Stomach (tissue), 4 donors: ENCODE results near the gene TMEM131.

ENCODE experiments used
- POLR2A ChIP-seq, 4 donors: fragments of 450-650 bp; IDR thresholded peaks; one replicate each; pipeline ENCODE4 v1.6.1; 2016; ENCODE audit warnings: antibody characterized with exemption in 4 of 4, control low read depth in 2 of 4, mild to moderate bottlenecking in 1 of 4, moderate library complexity in 1 of 4
- TF ChIP-seq, protein P1 (sequence below), 7 experiments: fragments of 450-650 bp in 4 of 7; fragments of 200-600 bp in 3 of 7; sonication (generic) in 3 of 7; IDR thresholded peaks; one replicate each; pipeline ENCODE4 v1.5.1; 2016 to 2019; ENCODE audit warnings: antibody characterized with exemption in 7 of 7, control low read depth in 2 of 7, mild to moderate bottlenecking in 1 of 7

DNA sequence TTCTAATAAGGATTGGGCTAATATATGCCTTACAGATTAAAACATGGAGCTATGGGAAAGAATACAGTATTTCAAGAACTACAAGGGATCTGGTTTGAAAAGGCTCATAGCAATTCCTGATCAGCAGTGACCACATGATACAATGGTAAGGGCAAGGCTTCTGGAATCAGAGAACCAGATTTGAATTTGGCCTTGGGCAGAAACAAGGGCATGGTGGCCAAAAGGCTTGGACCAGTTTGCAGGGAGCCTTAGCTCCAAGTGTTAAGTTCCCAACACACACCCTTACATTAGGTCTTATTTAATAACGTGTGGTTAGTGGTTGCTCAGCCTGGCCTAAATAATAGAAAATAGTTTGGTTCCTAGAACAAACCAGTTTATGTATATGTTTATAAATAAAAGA is 194.7 kb downstream of the TMEM131 start:
- TF ChIP-seq, protein P1, sequence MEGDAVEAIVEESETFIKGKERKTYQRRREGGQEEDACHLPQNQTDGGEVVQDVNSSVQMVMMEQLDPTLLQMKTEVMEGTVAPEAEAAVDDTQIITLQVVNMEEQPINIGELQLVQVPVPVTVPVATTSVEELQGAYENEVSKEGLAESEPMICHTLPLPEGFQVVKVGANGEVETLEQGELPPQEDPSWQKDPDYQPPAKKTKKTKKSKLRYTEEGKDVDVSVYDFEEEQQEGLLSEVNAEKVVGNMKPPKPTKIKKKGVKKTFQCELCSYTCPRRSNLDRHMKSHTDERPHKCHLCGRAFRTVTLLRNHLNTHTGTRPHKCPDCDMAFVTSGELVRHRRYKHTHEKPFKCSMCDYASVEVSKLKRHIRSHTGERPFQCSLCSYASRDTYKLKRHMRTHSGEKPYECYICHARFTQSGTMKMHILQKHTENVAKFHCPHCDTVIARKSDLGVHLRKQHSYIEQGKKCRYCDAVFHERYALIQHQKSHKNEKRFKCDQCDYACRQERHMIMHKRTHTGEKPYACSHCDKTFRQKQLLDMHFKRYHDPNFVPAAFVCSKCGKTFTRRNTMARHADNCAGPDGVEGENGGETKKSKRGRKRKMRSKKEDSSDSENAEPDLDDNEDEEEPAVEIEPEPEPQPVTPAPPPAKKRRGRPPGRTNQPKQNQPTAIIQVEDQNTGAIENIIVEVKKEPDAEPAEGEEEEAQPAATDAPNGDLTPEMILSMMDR (IDR thresholded peaks at IDR 0.05), result no peak
- TF ChIP-seq POLR2A (IDR thresholded peaks at IDR 0.05), result no peak
